ENCODE results near the gene TTC24. TPM values are rescaled to one million over a fixed set of nuclear protein-coding genes. Genes with fewer than 3 reads are reported as not detected.

TTC24 gene
- total and polyA plus RNA-seq, 10 of the 15 experiments (the other 5 are each of a cell fraction or from before 2014, with no cell fraction given): 0.05 to 6.4 (median 2.9) TPM; not detected in 1

- peak; percentile 53; the same call in 1 of the 2 replicates for TF ChIP-seq NBN (IDR thresholded peaks at IDR 0.05)
- TF ChIP-seq HCFC1 (IDR thresholded peaks at IDR 0.05; ENCODE audit: low read length): peak; percentile 67
- TF ChIP-seq CBX3 (IDR thresholded peaks at IDR 0.05; ENCODE audit: borderline replicate concordance, low read depth): no peak
These were observed 21.8 kb downstream of the TTC24 start, which contains the start of gene GPATCH4 (continued) for GRCh38 chr1:156601122-156601830.

- Histone ChIP-seq H3K4me3 (peak overlapping the region; percentile 82), H2AFZ (ENCODE audit: control insufficient read depth, low read depth, low read length) (peak overlapping the region; percentile 100), H3K9ac (ENCODE audit: control insufficient read depth, insufficient read depth, low read length) (peak overlapping the region; percentile 97), H3K79me2 (ENCODE audit: control insufficient read depth, insufficient read depth, low read length) (peaks cover 32% of the 10 kb centered on the region), H3K4me1 (ENCODE audit: control insufficient read depth, insufficient read depth, low read length) (peaks cover 9% of the 10 kb centered on the region), H3K36me3 (ENCODE audit: control insufficient read depth in 2 of 2, insufficient read depth in 2 of 2, low read length in 1 of 2) (peaks cover 10% of the 10 kb centered on the region in 2 experiments; a peak in 3 of 4 replicates), H3K27me3 (replicated peaks in 1 of 2; ENCODE audit: control insufficient read depth in 2 of 2, insufficient read depth in 2 of 2, low read length in 1 of 2) (no peaks in the 10 kb centered on the region), H3K9me3 (replicated peaks; ENCODE audit: control insufficient read depth, insufficient read depth, low read length) (no peaks in the 10 kb centered on the region), H4K20me1 (ENCODE audit: control insufficient read depth, insufficient read depth) (no peaks in the 10 kb centered on the region), H3K27ac (ENCODE audit: control insufficient read depth, insufficient read depth) (peak overlapping the region; percentile 93), H3K4me2 (ENCODE audit: control insufficient read depth, insufficient read depth) (peak overlapping the region; percentile 97)
- intact Hi-C loops (cut with micrococcal nuclease; ENCODE audit: unreplicated experiment): loop anchor here (5.0 to 10.0 kb wide), 2 partner anchors 95 to 117 kb away; no protein-coding TSS in a partner anchor
- POLR2A ChIA-PET: interaction anchor here (0.7 to 4.3 kb wide), 3 partner anchors 10 to 118 kb away, joined by 3 to 39 read pairs (median 11); partner anchors contain the start of gene NAXE
- CTCF ChIA-PET: interaction anchor here (0.6 to 5.0 kb wide), 11 partner anchors 10 to 156 kb away, joined by 3 to 49 read pairs (median 4); partner anchors contain the start of genes IQGAP3 and NAXE
- RAD21 ChIA-PET (ENCODE audit: unreplicated experiment): interaction anchor here (0.9 to 3.2 kb wide), 5 partner anchors 10 to 145 kb away, joined by 3 to 18 read pairs (median 5); partner anchors contain the start of gene NAXE
- no peak for DNase-seq (ENCODE audit: low read depth, low spot score)
- SMC1A ChIA-PET (ENCODE audit: uncharacterized antibody, unreplicated experiment): interaction anchor here (0.6 to 7.7 kb wide), 10 partner anchors 10 to 243 kb away, joined by 3 to 47 read pairs (median 3); partner anchors contain the start of gene NAXE
- WGBS (ENCODE audit: insufficient coverage, insufficient replicate concordance, low lambda C conversion rate, missing lambda C conversion rate): 12% methylated on average over 12 of the region's 12 CpGs
- in situ Hi-C loops (cut with MboI): loop anchor here (10.0 kb wide), 1 partner anchor 147 kb away; no protein-coding TSS in a partner anchor
- BruUV-seq (replicated peaks): no TSS peak
- ATAC-seq: peak; percentile 65
- FAIRE-seq: no peak
- TF ChIP-seq NR2F1 (conservative IDR thresholded peaks at IDR 0.05): no peak
- TF ChIP-seq E2F4 (IDR thresholded peaks at IDR 0.05; ENCODE audit: low read depth, low read length): no peak
- TF ChIP-seq E2F8 (IDR thresholded peaks at IDR 0.05; ENCODE audit: low read depth, partially characterized antibody): no peak
- TF ChIP-seq ZNF384 (IDR thresholded peaks at IDR 0.05; ENCODE audit: borderline replicate concordance, low read depth, low read length): no peak
- TF ChIP-seq ZNF217 (IDR thresholded peaks at IDR 0.05): no peak
- no peak for TF ChIP-seq SP1 (IDR thresholded peaks at IDR 0.05; ENCODE audit: low read depth, low read length)
- TF ChIP-seq PML (IDR thresholded peaks at IDR 0.05; ENCODE audit: low read length): 0 out of 2 replicates have a peak, but pooled peaks have one; percentile 18
- no peak for TF ChIP-seq POU2F2 (IDR thresholded peaks at IDR 0.05; ENCODE audit: borderline replicate concordance, low read depth, low read length)
- peak; percentile 6; the same call in 1 of the 2 replicates for TF ChIP-seq CREB1 (IDR thresholded peaks at IDR 0.05; ENCODE audit: low read depth)
- TF ChIP-seq SPI1 (IDR thresholded peaks at IDR 0.05; ENCODE audit: borderline replicate concordance, insufficient read depth, low read depth, low read length): no peak
- no peak for TF ChIP-seq POLR2A (IDR thresholded peaks at IDR 0.05; ENCODE audit: low read depth, low read length)
- TF ChIP-seq ATF7 (IDR thresholded peaks at IDR 0.05; ENCODE audit: low read depth): no peak
- no peak for TF ChIP-seq CBX5 (IDR thresholded peaks at IDR 0.05; ENCODE audit: low read depth)
- peak; percentile 6; the same call in 1 of the 2 replicates for TF ChIP-seq PKNOX1 (IDR thresholded peaks at IDR 0.05)
- TF ChIP-seq SREBF1 (IDR thresholded peaks at IDR 0.05; ENCODE audit: low read length): no peak
These were observed 22.4 kb downstream of the TTC24 start for GRCh38 chr1:156601892-156602291.

Data from GM12878 (cell line).